ENCODE data around the gene TRRAP.

DNA sequence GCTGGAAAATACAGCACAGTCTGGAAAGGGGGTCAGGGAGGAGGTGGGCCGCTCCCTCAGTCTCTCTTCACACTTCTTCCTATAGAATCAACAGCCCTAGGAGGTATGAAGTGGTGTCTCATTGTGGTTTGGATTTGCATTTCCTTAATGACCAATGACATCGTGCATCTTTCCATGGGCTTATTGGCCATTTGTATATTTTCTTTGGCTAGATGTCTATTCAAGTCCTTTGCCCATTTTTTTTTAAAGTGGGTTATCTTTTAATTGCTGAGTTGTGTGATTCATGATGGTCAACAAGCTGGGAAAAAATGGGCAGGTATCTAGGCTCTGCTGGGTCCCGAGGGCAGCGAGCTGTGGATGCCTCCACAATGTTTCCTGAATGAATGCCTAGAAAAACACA, 37.6 kb upstream of the TRRAP start:
- TF ChIP-seq POLR2A (IDR thresholded peaks at IDR 0.05) = no peak
- TF ChIP-seq CTCF (IDR thresholded peaks at IDR 0.05) = no peak

Measured in esophagus squamous epithelium (tissue), 4 donors.